ENCODE data around the gene RAF1.
"Not testable (repeated sequence)": the region's sequence is repeated elsewhere in the genome, so short reads cannot be mapped to it uniquely, and the experiment has no call there.

Gene RAF1

GRCh38 chr3:12663401-12663935 lies 449 bp downstream of the RAF1 start:
- DNase-seq (ENCODE audit: low spot score): no peak
- no peak for TF ChIP-seq CTCF (IDR thresholded peaks at IDR 0.05; ENCODE audit: extremely low read depth, insufficient read depth, missing control alignments)
- in situ Hi-C loops (cut with MboI; ENCODE audit: low pct_unique_long_range_greater_than_20kb, low sequenced_read_pairs, unreplicated experiment): no loop called here

- in situ Hi-C loops (cut with MboI; ENCODE audit: low pct_unique_long_range_greater_than_20kb, low sequenced_read_pairs, unreplicated experiment): no loop called here
- no peak for DNase-seq (ENCODE audit: low spot score)
Measured at GRCh38 chr3:12662593-12663400, 1.1 kb downstream of the RAF1 start.

GRCh38 chr3:12661926-12662592 lies 1.9 kb downstream of the RAF1 start:
- TF ChIP-seq CTCF (IDR thresholded peaks at IDR 0.05; ENCODE audit: extremely low read depth, insufficient read depth, missing control alignments): no peak
- no peak for DNase-seq (ENCODE audit: low spot score)
- in situ Hi-C loops (cut with MboI; ENCODE audit: low pct_unique_long_range_greater_than_20kb, low sequenced_read_pairs, unreplicated experiment): no loop called here

More at GRCh38 chr3:12662593-12663400, 1.1 kb downstream of the RAF1 start:
- TF ChIP-seq CTCF (IDR thresholded peaks at IDR 0.05; ENCODE audit: extremely low read depth, insufficient read depth, missing control alignments): no peak

- in situ Hi-C loops (cut with MboI; ENCODE audit: low pct_unique_long_range_greater_than_20kb, low sequenced_read_pairs, unreplicated experiment); DNase-seq (ENCODE audit: low spot score): not testable (repeated sequence)
Measured at GRCh38 chr3:12661375-12661774, 2.5 kb downstream of the RAF1 start.

GRCh38 chr3:12660196-12660595 lies 3.7 kb downstream of the RAF1 start:
- no peak for DNase-seq (ENCODE audit: low spot score)
- TF ChIP-seq CTCF (IDR thresholded peaks at IDR 0.05; ENCODE audit: extremely low read depth, insufficient read depth, missing control alignments): no peak
- in situ Hi-C loops (cut with MboI; ENCODE audit: low pct_unique_long_range_greater_than_20kb, low sequenced_read_pairs, unreplicated experiment): no loop called here

- in situ Hi-C loops (cut with MboI; ENCODE audit: low pct_unique_long_range_greater_than_20kb, low sequenced_read_pairs, unreplicated experiment): no loop called here
- no peak for DNase-seq (ENCODE audit: low spot score)
- TF ChIP-seq CTCF (IDR thresholded peaks at IDR 0.05; ENCODE audit: extremely low read depth, insufficient read depth, missing control alignments): no peak
Measured at GRCh38 chr3:12659316-12660015, 4.5 kb downstream of the RAF1 start.

Data from GM13977 (cell line).